Astrocyte of the spinal cord (primary cell): Measurements from ENCODE around the gene OR2T35.

Experiments used
- DNase-seq: peaks from one replicate; pipeline ENCODE4 v3.0.0; 2011; ENCODE audit warnings: low read depth, low spot score
- H3K4me3 ChIP-seq: 2 replicates; pipeline ENCODE4 v1.5.1; 2011; ENCODE audit warnings: low read depth, mild to moderate bottlenecking, low read length, moderate library complexity
- in situ Hi-C: cut with HindIII; loops from 2 replicates; pipeline ENCODE4 v1.10.0; 2017; ENCODE audit warnings: low sequenced_read_pairs
- TF ChIP-seq, protein P1 (sequence below): IDR thresholded peaks from 2 replicates; pipeline ENCODE4 v1.5.1; 2012; ENCODE audit warnings: low read depth, mild to moderate bottlenecking, low read length, inconsistent platforms

The OR2T35 gene

DNA sequence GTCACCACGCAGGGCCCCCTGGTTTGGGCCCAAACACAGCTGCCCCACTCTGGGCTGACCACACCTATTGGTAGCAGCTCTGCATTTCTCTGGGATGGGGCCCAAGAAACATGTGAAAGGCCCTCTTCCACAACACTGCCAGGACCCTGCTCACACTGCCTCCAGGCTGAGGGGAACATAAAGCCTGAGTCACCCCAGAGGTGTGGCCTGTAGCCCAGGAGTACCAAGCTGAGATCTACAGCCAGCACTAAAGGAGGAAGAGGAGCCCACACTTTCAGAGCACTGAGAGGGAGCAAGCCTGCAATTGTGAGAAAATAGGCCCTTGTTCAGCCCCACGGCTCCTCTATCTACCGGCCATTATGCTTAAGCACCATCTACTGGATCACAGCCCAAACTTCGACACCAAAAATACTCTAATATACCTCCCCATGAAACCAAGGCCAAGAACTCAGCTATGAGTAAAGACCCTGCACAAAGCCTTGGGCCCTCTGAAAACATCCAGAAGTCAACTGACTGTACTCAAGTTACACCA is 33.1 kb downstream of the OR2T35 start:
- in situ Hi-C loops, result no loop called here
- DNase-seq, result no peak
- TF ChIP-seq, protein P1, sequence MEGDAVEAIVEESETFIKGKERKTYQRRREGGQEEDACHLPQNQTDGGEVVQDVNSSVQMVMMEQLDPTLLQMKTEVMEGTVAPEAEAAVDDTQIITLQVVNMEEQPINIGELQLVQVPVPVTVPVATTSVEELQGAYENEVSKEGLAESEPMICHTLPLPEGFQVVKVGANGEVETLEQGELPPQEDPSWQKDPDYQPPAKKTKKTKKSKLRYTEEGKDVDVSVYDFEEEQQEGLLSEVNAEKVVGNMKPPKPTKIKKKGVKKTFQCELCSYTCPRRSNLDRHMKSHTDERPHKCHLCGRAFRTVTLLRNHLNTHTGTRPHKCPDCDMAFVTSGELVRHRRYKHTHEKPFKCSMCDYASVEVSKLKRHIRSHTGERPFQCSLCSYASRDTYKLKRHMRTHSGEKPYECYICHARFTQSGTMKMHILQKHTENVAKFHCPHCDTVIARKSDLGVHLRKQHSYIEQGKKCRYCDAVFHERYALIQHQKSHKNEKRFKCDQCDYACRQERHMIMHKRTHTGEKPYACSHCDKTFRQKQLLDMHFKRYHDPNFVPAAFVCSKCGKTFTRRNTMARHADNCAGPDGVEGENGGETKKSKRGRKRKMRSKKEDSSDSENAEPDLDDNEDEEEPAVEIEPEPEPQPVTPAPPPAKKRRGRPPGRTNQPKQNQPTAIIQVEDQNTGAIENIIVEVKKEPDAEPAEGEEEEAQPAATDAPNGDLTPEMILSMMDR, result no peak
- H3K4me3 ChIP-seq, result no peak overlapping the region

DNA sequence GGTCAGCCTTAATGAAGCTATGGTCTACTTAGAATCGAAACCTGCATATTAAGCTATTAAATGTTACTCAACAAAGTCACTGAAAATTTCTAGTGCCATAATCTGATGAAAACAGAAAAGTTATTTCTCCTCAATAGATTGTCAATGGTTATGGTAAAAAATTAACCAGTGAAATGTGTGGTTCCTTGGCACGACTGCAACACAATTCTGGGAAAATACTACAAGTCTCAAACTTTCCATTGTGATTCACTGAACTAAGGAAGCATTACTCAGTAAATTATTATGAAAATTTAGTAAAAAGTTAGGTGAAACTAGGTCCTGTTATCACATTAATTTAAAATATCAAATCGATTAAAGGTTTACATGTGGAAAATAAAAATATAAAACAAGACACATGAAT is 34.8 kb downstream of the OR2T35 start:
- DNase-seq, result no peak
- TF ChIP-seq, protein P1, result no peak
- no peak overlapping the region for H3K4me3 ChIP-seq
- in situ Hi-C loops, result no loop called here

DNA sequence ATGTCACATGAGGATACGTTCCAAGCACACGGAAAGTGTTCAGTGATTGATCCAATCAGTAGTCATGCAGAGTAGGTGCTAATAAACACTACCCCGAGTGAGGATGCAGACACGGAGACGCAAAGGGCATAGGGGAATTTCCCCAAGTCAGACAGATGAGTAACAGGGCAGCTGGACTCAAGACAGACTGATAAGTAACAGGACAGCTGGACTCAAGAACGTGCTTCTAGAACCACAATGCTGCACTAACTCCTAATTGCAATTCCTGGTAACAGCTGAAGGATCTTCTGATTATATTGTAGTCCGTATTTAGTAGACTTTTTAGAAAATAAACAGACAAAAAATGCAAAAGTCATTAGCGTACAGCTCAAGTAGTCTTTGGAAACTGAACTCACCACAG is 45.7 kb downstream of the OR2T35 start:
- no peak overlapping the region for H3K4me3 ChIP-seq
- TF ChIP-seq, protein P1, result no peak
- no peak for DNase-seq
- in situ Hi-C loops, result no loop called here

DNA sequence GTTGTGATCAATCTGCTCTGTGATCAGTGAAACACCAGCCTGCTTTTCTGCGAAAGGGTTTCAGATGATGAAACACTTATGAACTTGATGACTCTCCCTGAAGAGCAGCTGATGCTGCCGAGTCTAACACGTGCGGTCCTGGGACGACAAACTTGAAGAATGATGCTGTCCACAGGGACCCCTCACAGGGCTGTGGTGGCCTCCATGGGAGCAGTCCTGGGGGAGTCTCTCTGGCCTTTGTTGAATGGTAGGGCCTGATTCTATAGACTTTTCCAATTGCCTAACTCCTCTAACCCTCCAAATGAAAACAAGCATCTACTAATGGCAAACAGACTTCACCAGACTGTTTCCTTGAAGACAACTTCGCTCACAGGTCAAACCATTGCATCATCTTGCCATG is 47.5 kb downstream of the OR2T35 start, which contains the start of gene OR2T10:
OR2T10 (minus strand) TSS at position 112 of the 400 bp plus-strand sequence. CDS start 3,932 bp downstream, outside the sequence.
- H3K4me3 ChIP-seq, result no peak within 1 kb of the TSS
- DNase-seq, result no peak
- in situ Hi-C loops, result no loop called here
- TF ChIP-seq, protein P1, result no peak

DNA sequence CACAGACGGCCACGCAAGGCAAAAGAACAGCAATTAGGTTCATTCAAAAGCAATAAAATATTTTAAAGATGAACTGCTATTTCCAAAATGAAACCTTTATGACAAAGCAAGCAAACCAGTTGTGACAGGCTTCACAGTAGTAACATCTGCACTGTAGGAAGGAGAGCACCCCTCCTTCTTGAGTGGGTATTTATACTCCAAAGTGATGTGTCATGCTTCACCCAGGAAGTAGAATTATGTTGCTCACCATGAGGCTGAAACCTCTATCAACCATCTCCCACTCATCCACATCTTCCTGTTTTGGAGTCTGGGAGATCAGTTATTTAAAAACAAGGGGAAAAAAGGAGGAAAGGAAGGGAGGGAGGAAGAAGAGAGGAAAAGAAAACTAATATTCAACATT is 48.5 kb downstream of the OR2T35 start:
- in situ Hi-C loops, result no loop called here
- no peak overlapping the region for H3K4me3 ChIP-seq
- TF ChIP-seq, protein P1, result no peak
- no peak for DNase-seq

DNA sequence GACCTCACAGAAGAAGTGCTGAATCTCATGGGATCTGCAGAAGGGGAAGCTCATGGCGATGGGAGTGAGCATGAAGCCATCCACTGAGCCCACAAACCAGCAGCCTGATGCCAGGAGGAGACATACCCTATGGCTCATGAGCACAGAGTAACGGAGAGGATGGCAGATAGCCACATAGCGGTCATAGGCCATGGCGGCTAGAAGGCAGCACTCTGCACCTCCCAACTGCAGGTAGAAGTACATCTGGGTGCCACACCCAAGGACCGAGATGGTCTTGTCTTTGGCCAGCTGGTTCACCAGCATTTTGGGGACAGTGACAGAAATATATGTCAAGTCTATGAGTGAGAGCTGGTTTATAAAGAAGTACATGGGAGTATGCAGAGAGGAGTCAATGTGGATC is 51.9 kb downstream of the OR2T35 start:
- no peak for DNase-seq
- in situ Hi-C loops, result no loop called here
- H3K4me3 ChIP-seq, result no peak overlapping the region
- TF ChIP-seq, protein P1, result no peak

DNA sequence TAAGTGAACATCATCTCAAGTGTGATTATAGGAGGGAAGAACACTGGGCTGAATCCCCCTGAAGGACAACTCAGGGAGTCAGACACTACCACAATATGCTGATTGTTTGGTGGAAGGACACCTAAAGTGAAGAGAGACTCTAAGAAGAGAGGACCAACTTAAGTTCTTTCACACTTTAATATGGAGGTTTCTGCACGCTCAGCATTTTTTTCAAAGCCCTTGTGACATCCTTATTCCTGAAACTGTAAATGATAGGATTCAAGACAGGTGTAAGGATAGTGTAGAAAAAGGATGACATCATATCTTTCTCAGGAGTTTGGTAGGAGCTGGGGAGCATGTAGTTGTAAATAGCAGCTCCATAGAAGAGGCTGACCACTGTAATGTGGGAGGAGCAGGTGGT is 52.4 kb downstream of the OR2T35 start:
- in situ Hi-C loops, result no loop called here
- TF ChIP-seq, protein P1, result no peak
- DNase-seq, result no peak
- H3K4me3 ChIP-seq, result no peak overlapping the region
